Measurements from ENCODE around the gene ZBTB47.

Gene ZBTB47

GRCh38 chr3:42666022-42666421 is 12.5 kb downstream of the ZBTB47 start:
- DNase-seq: no peak

DNA sequence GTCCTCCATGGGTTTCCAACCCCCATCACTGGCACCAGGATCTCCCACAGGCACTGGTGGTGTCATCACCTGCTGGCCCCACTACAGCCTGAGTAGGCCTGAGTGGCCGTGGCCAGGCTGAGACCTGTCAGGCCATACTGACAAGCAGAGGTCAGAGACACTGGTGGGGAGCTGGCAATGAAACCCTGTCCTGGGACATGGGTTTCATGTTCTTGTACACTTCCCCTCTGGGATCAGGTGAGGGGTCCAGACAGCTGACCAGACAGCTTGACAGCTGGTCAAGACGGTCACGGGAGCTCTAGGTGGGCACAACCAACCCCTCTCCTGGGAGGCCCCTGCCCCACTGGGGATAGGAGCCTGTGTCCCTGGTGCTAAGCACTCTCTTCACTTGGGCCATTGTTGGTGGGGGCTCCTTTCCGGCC is 13.1 kb downstream of the ZBTB47 start:
- DNase-seq: no peak

DNA sequence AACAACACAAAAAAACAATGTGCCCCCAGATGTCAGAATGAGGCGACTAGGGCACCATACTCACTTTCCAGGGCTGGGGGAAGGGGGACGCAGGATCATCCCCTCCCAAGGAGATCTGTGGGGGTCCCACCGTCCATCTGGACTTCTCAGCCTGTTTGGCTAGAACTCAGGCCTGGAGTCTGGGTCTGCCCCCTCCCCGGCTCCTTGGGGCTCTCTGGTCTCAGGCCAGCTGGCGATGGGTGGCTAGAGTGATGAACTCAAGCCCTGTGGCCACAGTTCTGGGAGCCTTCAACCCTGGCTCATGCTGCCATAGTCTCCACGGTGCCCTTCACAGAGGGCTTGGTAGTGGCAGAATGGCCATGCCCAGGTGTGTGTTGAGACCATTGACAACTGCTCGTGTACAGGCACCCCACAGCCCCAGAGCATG is 13.6 kb downstream of the ZBTB47 start:
- DNase-seq: no peak

- DNase-seq: no peak
Observed at GRCh38 chr3:42667523-42668412, 14.3 kb downstream of the ZBTB47 start.

DNA sequence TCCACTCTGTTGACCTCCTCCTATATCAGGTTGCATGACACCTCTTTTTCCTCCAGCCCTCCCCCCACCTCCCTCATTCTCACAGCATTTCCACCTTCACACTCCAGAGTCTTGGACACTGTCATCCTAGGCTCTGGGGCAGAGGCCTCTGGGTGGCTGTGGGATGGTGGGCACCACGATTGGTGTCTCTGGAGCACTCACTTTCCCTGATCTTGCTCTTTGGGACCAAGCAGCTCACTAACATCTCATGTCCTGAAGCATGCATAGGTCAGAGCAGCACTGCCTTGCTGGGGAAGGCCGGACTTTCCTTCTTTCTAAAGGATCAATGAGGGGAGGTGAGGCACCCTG is 14.9 kb downstream of the ZBTB47 start:
- DNase-seq: no peak

DNA sequence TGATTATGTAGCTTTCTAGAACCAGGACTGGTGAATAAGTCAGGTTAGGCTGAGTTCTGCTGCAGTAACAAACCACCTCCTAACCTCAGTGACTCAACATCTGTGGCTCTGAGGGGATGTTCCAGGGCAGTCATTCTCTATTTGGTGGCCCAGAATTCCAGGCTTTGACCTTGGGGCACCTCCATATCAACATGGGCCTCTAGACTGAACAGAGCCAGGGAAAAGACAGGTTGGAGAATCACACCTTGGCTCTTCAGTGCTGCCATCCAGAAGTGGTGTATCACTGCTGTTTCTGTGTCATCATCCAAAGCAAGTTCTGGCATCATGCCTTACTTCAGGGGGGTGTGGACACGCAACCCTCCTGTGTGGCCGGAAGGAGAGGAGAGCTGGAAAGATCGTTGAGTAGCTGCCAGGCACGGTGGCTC is 15.3 kb downstream of the ZBTB47 start:
- no peak for DNase-seq

DNA sequence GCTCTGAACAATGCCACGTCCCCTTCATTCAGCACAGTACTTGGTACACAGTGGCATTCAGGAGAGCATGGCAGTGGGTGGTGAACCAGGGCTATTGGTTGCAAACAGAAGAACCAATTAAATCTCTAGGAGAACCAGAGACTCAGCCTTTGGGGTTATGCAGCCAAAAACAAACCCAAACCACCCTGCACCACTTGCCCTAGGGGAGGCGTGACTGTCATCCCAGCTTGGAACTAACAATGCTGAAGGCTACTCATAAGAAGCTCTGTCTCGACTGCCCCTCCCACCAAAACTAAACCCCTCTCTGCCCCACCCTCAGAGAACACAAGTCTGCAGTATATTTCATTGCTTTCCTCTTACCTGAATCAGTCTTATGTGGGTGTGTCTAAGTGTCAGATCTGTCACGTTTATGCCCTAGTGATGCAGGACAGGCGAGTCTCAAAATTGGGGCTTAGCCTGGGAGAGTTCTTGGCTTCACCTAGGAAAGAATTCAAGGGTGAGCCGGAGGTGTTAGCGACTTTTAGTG is 16.6 kb downstream of the ZBTB47 start:
- no peak for DNase-seq

DNA sequence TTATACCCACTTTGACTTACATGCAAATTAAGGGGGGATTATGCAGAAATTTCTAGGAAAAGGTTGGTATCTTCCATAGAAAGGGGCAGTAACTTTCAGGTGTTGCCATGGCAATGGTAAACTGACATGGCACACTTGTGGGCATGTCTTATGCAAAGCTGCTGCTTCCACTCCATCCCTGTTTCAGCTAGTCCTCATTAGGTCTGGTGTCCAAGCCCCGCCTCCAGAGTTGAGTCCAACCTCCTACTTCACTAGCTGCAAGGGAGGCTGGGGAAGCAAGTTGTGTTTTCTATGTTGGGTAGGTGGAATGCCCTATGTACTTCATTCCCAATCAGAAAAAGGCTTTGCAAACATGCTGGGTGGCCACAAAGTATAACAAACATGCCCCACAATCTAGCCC is 17.2 kb downstream of the ZBTB47 start:
- DNase-seq: no peak

- peak; percentile 63 to 92 (median 79) for DNase-seq
Observed at GRCh38 chr3:42672515-42672914, 19.0 kb downstream of the ZBTB47 start.

GRCh38 chr3:42673082-42673481 is 19.6 kb downstream of the ZBTB47 start:
- DNase-seq: no peak

DNA sequence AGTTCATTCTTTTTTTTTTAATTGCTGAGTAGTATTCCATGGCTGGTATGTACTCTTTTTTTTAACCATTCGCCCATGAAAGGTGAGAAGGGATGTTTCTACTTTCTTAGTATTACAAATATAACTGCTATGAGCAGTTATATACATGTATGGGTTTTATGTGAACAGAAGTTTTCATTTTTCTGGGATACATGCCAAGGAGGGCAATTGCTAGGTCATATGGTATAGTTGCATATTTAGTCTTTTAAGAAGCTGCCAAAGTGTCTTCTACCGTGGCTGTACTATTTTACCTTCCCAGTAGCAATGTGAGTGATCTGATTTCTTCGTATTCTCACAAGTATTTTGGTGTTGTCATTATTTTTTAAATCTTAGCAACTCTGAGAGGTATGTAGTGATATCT is 20.6 kb downstream of the ZBTB47 start:
- no peak for DNase-seq

GRCh38 chr3:42675909-42676308 is 22.4 kb downstream of the ZBTB47 start:
- no peak for DNase-seq

DNA sequence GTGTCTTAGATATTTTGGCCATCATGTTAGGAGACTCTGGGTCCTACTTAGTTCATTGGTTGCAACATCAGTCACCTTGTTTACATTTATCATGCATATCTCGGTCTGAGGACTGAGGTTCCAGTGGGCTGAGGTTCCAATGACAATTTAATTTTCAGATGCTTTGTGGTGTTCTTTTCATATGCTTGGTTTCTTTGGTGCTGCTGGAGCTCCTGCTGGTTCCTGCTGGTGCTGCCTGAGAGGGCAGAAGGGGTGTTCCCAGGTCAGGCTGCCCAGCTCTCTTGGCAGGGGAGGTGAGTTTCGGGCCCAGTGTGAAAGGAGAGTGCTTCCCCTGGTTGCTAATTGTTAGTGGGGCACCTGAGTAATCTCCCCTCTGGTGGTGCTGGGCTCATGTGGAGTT is 24.9 kb downstream of the ZBTB47 start:
- no peak for DNase-seq

GRCh38 chr3:42680271-42680670 is 26.8 kb downstream of the ZBTB47 start:
- peak; percentile 61 to 87 (median 68) for DNase-seq

- DNase-seq: no peak
Observed at GRCh38 chr3:42680806-42681205, 27.3 kb downstream of the ZBTB47 start.

- no peak for DNase-seq
Observed at GRCh38 chr3:42681361-42682038, 28.0 kb downstream of the ZBTB47 start.

DNA sequence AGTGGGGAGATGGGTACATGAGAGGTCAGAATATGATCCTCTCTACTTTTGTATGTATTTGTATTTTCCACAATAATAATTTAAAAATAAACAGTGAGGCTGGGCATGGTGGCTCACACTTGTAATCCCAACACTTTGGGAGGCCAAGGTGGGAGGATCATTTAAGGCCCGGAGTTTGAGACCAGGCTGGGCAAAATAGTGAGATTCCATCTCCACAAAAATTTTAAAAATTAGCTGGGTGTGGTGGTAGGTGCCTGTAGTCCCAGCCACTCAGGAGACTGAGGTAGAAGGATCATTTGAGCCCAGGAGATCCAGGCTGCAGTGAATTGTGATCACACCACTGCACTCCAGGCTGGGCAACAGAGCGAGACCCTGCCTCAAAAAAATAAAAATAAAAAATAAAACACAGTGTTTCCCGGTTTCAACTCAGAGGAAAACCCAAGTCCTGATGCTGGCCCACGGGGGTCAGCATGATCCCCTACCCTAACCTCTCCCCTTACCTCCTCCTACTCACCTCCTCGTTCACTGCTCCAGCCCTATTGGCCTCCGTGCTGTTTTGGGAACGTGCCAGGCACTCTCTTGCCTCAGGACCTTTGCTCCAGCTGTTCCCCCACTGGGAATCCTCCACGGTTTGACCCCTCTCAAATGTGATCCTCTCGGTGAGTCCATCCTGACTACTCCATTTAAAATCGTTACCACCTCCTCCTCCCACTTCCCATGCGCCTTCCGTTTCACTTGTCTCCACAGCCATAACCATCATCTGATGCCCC is 29.0 kb downstream of the ZBTB47 start:
- DNase-seq: no peak

GRCh38 chr3:42683875-42684598 is 30.5 kb downstream of the ZBTB47 start:
- DNase-seq: peak; percentile 80 to 92 (median 86)

GRCh38 chr3:42684632-42685362 is 31.3 kb downstream of the ZBTB47 start:
- DNase-seq: peak in 1 of 4 experiments; percentile 26

GRCh38 chr3:42685363-42685881 is 31.9 kb downstream of the ZBTB47 start, which contains the start of gene KLHL40:
KLHL40 (plus strand) TSS chr3:42685537; CDS start chr3:42685619, 82 bp downstream.
- DNase-seq: no peak
